ENCODE results near the gene NFATC1.

NFATC1 gene

DNA sequence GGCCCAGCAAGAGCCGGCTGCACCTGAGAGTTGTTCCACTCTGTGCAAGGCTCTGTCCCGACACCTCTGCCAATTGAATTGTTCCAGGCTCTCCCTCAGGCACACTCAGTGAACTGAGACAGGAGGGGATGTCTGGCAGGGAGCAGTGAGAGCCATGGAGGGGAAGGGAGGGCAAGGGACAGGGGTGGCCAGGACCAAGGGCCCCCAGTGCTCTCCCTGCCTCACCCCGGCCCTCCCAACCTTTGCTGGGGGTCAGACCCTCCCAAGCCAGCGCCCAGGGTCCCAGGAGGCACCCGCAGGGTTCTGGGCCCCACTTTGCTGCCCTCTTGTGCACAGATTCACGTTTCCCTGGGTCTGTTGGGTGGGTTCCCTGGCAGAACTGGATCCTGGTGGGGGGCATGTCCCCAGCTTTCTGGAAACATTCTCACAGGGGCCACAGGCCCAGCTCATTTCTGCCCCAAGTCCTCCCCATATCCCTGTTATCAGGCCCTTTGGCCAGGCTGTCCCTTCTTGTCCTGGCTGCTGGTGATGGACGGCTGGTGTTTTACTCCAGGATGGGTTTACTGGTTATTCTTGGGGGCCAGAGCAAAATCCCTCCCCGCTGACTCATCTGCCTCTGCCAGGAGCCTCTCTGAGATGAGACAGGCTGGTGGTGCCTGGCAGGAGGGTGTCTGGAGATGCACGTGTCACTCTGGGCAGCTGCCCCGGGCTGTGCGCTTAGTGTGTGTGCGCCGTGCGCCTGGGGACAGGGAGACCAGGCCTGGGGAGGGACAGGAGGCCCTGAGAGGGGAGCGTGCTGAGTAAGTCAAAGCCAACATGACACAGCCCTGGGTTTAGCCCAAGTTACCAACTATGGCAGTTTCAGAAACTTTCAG, 147.4 kb downstream of the NFATC1 start:
- H3K36me3 ChIP-seq (ENCODE audit: control insufficient read depth, insufficient read depth, low read length): no peaks in the 10 kb centered on the region

GRCh38 chr18:79543861-79544385, 148.2 kb downstream of the NFATC1 start:
- no peaks in the 10 kb centered on the region for H3K79me2 ChIP-seq
- TF ChIP-seq, protein P1, sequence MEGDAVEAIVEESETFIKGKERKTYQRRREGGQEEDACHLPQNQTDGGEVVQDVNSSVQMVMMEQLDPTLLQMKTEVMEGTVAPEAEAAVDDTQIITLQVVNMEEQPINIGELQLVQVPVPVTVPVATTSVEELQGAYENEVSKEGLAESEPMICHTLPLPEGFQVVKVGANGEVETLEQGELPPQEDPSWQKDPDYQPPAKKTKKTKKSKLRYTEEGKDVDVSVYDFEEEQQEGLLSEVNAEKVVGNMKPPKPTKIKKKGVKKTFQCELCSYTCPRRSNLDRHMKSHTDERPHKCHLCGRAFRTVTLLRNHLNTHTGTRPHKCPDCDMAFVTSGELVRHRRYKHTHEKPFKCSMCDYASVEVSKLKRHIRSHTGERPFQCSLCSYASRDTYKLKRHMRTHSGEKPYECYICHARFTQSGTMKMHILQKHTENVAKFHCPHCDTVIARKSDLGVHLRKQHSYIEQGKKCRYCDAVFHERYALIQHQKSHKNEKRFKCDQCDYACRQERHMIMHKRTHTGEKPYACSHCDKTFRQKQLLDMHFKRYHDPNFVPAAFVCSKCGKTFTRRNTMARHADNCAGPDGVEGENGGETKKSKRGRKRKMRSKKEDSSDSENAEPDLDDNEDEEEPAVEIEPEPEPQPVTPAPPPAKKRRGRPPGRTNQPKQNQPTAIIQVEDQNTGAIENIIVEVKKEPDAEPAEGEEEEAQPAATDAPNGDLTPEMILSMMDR (IDR thresholded peaks at IDR 0.05): no peak
- no peaks in the 10 kb centered on the region for H3K9me3 ChIP-seq (ENCODE audit: control insufficient read depth, low read length)
- H2AFZ ChIP-seq: no peak overlapping the region
- no peak overlapping the region for H3K4me3 ChIP-seq (ENCODE audit: low read depth, low read length)
- no peaks in the 10 kb centered on the region for H3K36me3 ChIP-seq (ENCODE audit: control insufficient read depth, insufficient read depth, low read length)
- no peaks in the 10 kb centered on the region for H3K27me3 ChIP-seq (ENCODE audit: control insufficient read depth, insufficient read depth, low read length)
- no peak overlapping the region for H3K9ac ChIP-seq
- no peaks in the 10 kb centered on the region for H3K4me1 ChIP-seq
- H3K27ac ChIP-seq: no peak overlapping the region
- H3K4me2 ChIP-seq (ENCODE audit: low read length): no peak overlapping the region

More for the DNA sequence above, 147.4 kb downstream of the NFATC1 start:
- Histone ChIP-seq H3K27ac (no peak overlapping the region), H3K27me3 (ENCODE audit: control insufficient read depth, insufficient read depth, low read length) (no peaks in the 10 kb centered on the region), H3K79me2 (no peaks in the 10 kb centered on the region), H3K4me3 (ENCODE audit: low read depth, low read length) (no peak overlapping the region), H3K4me1 (no peaks in the 10 kb centered on the region), H3K9ac (no peak overlapping the region), H3K4me2 (ENCODE audit: low read length) (no peak overlapping the region), H3K9me3 (ENCODE audit: control insufficient read depth, low read length) (no peaks in the 10 kb centered on the region), H2AFZ (no peak overlapping the region)
- TF ChIP-seq, protein P1 (IDR thresholded peaks at IDR 0.05): no peak

- no peaks in the 10 kb centered on the region for H3K36me3 ChIP-seq (ENCODE audit: control insufficient read depth, insufficient read depth, low read length)
- no peak overlapping the region for H3K9ac ChIP-seq
- no peaks in the 10 kb centered on the region for H3K79me2 ChIP-seq
- no peaks in the 10 kb centered on the region for H3K4me1 ChIP-seq
- H3K9me3 ChIP-seq (ENCODE audit: control insufficient read depth, low read length): no peaks in the 10 kb centered on the region
- no peak overlapping the region for H2AFZ ChIP-seq
- H3K4me2 ChIP-seq (ENCODE audit: low read length): no peak overlapping the region
- no peak overlapping the region for H3K4me3 ChIP-seq (ENCODE audit: low read depth, low read length)
- no peak overlapping the region for H3K27ac ChIP-seq
- no peaks in the 10 kb centered on the region for H3K27me3 ChIP-seq (ENCODE audit: control insufficient read depth, insufficient read depth, low read length)
- TF ChIP-seq, protein P1 (IDR thresholded peaks at IDR 0.05): no peak
Observed at GRCh38 chr18:79544386-79544963, 148.7 kb downstream of the NFATC1 start.

GRCh38 chr18:79545255-79545654, 149.5 kb downstream of the NFATC1 start:
- no peak overlapping the region for H2AFZ ChIP-seq
- no peak overlapping the region for H3K4me3 ChIP-seq (ENCODE audit: low read depth, low read length)
- H3K9ac ChIP-seq: no peak overlapping the region
- TF ChIP-seq, protein P1 (IDR thresholded peaks at IDR 0.05): no peak
- H3K9me3 ChIP-seq (ENCODE audit: control insufficient read depth, low read length): no peaks in the 10 kb centered on the region
- H3K4me2 ChIP-seq (ENCODE audit: low read length): no peak overlapping the region
- no peak overlapping the region for H3K27ac ChIP-seq
- no peaks in the 10 kb centered on the region for H3K36me3 ChIP-seq (ENCODE audit: control insufficient read depth, insufficient read depth, low read length)
- H3K79me2 ChIP-seq: no peaks in the 10 kb centered on the region
- no peaks in the 10 kb centered on the region for H3K4me1 ChIP-seq
- no peaks in the 10 kb centered on the region for H3K27me3 ChIP-seq (ENCODE audit: control insufficient read depth, insufficient read depth, low read length)

Measured in parathyroid adenoma (tissue), 2 donors.